SK-N-SH treated with all-trans-retinoic acid at 6 μM for 48 hours (cell line): ENCODE results near the gene GC.

Experiments
- ATAC-seq: fragments of 200-7000 bp; cut with Tn5 transposase; 3 replicates; pipeline ENCODE4 v1.9.1; 2020; ENCODE audit warnings: mild to moderate bottlenecking, moderate library complexity
- ARNTL ChIP-seq: fragments of 450-650 bp; formaldehyde crosslinking; IDR thresholded peaks from 2 replicates; pipeline ENCODE4 v1.5.0; 2020; ENCODE audit warnings: low read depth, mild to moderate bottlenecking, moderate library complexity, borderline replicate concordance
- BACH2 ChIP-seq: fragments of 250-450 bp; sonication (Bioruptor Pico); IDR thresholded peaks from 2 replicates; pipeline ENCODE4 v1.9.0; 2021; ENCODE audit warnings: mild to moderate bottlenecking, borderline replicate concordance
- CSDC2 ChIP-seq: fragments of 250-450 bp; sonication (Bioruptor Pico); IDR thresholded peaks from 2 replicates; pipeline ENCODE4 v1.5.0; 2020; ENCODE audit warnings: mild to moderate bottlenecking, moderate library complexity
- ESRRG ChIP-seq: fragments of 250-450 bp; sonication (Bioruptor Pico); IDR thresholded peaks from 2 replicates; pipeline ENCODE4 v1.6.1; 2021; ENCODE audit warnings: mild to moderate bottlenecking
- GLIS3 ChIP-seq: fragments of 250-450 bp; sonication (Bioruptor Pico); IDR thresholded peaks from 2 replicates; pipeline ENCODE4 v1.5.0; 2020; ENCODE audit warnings: mild to moderate bottlenecking, moderate library complexity
- ISL1 ChIP-seq: fragments of 250-450 bp; sonication (Bioruptor Pico); IDR thresholded peaks from 2 replicates; pipeline ENCODE4 v2.1.2; 2022; ENCODE audit warnings: mild to moderate bottlenecking, moderate library complexity
- OSR1 ChIP-seq: fragments of 250-450 bp; sonication (Bioruptor Pico); IDR thresholded peaks from 2 replicates; pipeline ENCODE4 v1.8.0; 2022; ENCODE audit warnings: moderate library complexity, mild to moderate bottlenecking, inconsistent platforms
- PPARA ChIP-seq: fragments of 250-450 bp; sonication (Bioruptor Pico); IDR thresholded peaks from 2 replicates; pipeline ENCODE4 v1.5.0; 2020; ENCODE audit warnings: mild to moderate bottlenecking, borderline replicate concordance
- RARB ChIP-seq: fragments of 250-450 bp; sonication (Bioruptor Pico); IDR thresholded peaks from 2 replicates; pipeline ENCODE4 v1.8.0; 2021; ENCODE audit warnings: mild to moderate bottlenecking, moderate library complexity
- SNAI2 ChIP-seq: fragments of 250-450 bp; sonication (Bioruptor Pico); IDR thresholded peaks from 2 replicates; pipeline ENCODE4 v1.5.0; 2020; ENCODE audit warnings: mild to moderate bottlenecking, moderate library complexity
- TCF4 ChIP-seq: fragments of 250-450 bp; sonication (Bioruptor Pico); IDR thresholded peaks from 2 replicates; pipeline ENCODE4 v1.8.0; 2021; ENCODE audit warnings: mild to moderate bottlenecking, moderate library complexity, borderline replicate concordance
- TOX ChIP-seq: fragments of 250-450 bp; sonication (Bioruptor Pico); IDR thresholded peaks from 2 replicates; pipeline ENCODE4 v1.8.0; 2021; ENCODE audit warnings: mild to moderate bottlenecking, moderate library complexity, borderline replicate concordance
- ZFP3 ChIP-seq: fragments of 250-450 bp; sonication (Bioruptor Pico); IDR thresholded peaks from 2 replicates; pipeline ENCODE4 v1.5.0; 2020; ENCODE audit warnings: mild to moderate bottlenecking, moderate library complexity
- ZFP30 ChIP-seq: fragments of 450-650 bp; formaldehyde crosslinking; IDR thresholded peaks from 2 replicates; pipeline ENCODE4 v1.5.0; 2022; ENCODE audit warnings: mild to moderate bottlenecking, moderate library complexity
- ZNF565 ChIP-seq: fragments of 450-650 bp; formaldehyde crosslinking; conservative IDR thresholded peaks from 2 replicates; pipeline ENCODE4 v1.5.0; 2020; ENCODE audit warnings: low read depth, mild to moderate bottlenecking, moderate library complexity
- ZNF70 ChIP-seq: fragments of 450-650 bp; formaldehyde crosslinking; IDR thresholded peaks from 2 replicates; pipeline ENCODE4 v1.5.0; 2020; ENCODE audit warnings: mild to moderate bottlenecking, moderate library complexity
- ZNF8 ChIP-seq: fragments of 450-650 bp; formaldehyde crosslinking; IDR thresholded peaks from 2 replicates; pipeline ENCODE4 v1.5.0; 2020; ENCODE audit warnings: mild to moderate bottlenecking, moderate library complexity
- TF ChIP-seq, protein P1 (sequence below): fragments of 250-450 bp; sonication (Bioruptor Pico); IDR thresholded peaks from 2 replicates; pipeline ENCODE4 v1.5.1; 2021; ENCODE audit warnings: mild to moderate bottlenecking, moderate library complexity
- TF ChIP-seq, protein P2 (sequence below): fragments of 250-450 bp; sonication (Bioruptor Pico); IDR thresholded peaks from 2 replicates; pipeline ENCODE4 v1.8.0; 2020; ENCODE audit warnings: mild to moderate bottlenecking, moderate library complexity, borderline replicate concordance
- TF ChIP-seq, protein P3 (sequence below): fragments of 250-450 bp; sonication (Bioruptor Pico); IDR thresholded peaks from 2 replicates; pipeline ENCODE4 v1.8.0; 2021; ENCODE audit warnings: low read depth, mild to moderate bottlenecking, moderate library complexity, borderline replicate concordance
- TF ChIP-seq, protein P4 (sequence below): fragments of 250-450 bp; sonication (Bioruptor Pico); IDR thresholded peaks from 2 replicates; pipeline ENCODE4 v1.5.1; 2020; ENCODE audit warnings: low read depth, mild to moderate bottlenecking, moderate library complexity
- TF ChIP-seq, protein P5 (sequence below): fragments of 250-450 bp; sonication (Bioruptor Pico); IDR thresholded peaks from 2 replicates; pipeline ENCODE4 v1.5.0; 2020; ENCODE audit warnings: mild to moderate bottlenecking, moderate library complexity

The GC gene

DNA sequence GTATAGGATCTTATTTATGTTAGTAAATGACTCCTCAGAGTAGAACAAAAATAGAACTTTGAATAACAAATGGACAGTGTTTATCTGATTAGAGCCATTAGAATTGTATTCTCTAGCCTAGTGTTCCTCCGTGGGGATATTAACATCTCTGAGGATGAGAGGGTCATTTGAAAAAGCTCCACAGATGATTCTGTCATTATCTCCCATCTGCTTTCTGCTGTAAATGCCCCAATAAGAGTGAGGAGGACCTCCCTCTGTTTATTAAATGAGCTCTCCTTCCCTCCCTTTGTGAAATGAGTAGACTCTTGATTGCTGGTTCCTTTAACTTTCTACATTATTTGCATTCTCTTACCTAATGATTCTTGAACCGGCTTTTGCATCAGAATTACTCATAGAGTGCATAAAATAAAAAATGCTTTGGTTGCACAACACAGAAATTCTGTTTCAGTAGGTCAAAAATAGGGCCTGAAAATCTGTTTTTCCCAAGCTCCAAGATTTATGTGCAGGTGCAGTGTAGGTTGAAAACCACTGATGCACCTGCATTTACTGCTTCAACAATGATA lies 18.0 kb downstream of the GC start:
- no peak for TF ChIP-seq OSR1 (CRISPR knock-in tag)
- no peak for TF ChIP-seq ZFP3
- TF ChIP-seq, protein P1, sequence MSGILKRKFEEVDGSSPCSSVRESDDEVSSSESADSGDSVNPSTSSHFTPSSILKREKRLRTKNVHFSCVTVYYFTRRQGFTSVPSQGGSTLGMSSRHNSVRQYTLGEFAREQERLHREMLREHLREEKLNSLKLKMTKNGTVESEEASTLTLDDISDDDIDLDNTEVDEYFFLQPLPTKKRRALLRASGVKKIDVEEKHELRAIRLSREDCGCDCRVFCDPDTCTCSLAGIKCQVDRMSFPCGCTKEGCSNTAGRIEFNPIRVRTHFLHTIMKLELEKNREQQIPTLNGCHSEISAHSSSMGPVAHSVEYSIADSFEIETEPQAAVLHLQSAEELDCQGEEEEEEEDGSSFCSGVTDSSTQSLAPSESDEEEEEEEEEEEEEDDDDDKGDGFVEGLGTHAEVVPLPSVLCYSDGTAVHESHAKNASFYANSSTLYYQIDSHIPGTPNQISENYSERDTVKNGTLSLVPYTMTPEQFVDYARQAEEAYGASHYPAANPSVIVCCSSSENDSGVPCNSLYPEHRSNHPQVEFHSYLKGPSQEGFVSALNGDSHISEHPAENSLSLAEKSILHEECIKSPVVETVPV (CRISPR knock-in tag): no peak
- no peak for TF ChIP-seq ISL1
- no peak for TF ChIP-seq GLIS3 (CRISPR knock-in tag)
- TF ChIP-seq RARB (CRISPR knock-in tag): no peak
- TF ChIP-seq, protein P2, sequence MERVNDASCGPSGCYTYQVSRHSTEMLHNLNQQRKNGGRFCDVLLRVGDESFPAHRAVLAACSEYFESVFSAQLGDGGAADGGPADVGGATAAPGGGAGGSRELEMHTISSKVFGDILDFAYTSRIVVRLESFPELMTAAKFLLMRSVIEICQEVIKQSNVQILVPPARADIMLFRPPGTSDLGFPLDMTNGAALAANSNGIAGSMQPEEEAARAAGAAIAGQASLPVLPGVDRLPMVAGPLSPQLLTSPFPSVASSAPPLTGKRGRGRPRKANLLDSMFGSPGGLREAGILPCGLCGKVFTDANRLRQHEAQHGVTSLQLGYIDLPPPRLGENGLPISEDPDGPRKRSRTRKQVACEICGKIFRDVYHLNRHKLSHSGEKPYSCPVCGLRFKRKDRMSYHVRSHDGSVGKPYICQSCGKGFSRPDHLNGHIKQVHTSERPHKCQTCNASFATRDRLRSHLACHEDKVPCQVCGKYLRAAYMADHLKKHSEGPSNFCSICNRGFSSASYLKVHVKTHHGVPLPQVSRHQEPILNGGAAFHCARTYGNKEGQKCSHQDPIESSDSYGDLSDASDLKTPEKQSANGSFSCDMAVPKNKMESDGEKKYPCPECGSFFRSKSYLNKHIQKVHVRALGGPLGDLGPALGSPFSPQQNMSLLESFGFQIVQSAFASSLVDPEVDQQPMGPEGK (CRISPR knock-in tag): no peak
- no peak for TF ChIP-seq TOX (CRISPR knock-in tag)
- TF ChIP-seq ZFP30: no peak
- no peak for TF ChIP-seq TCF4 (CRISPR knock-in tag)
- TF ChIP-seq BACH2: no peak
- no peak for TF ChIP-seq CSDC2 (CRISPR knock-in tag)
- no peak for TF ChIP-seq ZNF8 (CRISPR knock-in tag)
- no peak for TF ChIP-seq ZNF565 (CRISPR knock-in tag)
- TF ChIP-seq SNAI2 (CRISPR knock-in tag): no peak
- TF ChIP-seq ESRRG: no peak
- TF ChIP-seq, protein P3, sequence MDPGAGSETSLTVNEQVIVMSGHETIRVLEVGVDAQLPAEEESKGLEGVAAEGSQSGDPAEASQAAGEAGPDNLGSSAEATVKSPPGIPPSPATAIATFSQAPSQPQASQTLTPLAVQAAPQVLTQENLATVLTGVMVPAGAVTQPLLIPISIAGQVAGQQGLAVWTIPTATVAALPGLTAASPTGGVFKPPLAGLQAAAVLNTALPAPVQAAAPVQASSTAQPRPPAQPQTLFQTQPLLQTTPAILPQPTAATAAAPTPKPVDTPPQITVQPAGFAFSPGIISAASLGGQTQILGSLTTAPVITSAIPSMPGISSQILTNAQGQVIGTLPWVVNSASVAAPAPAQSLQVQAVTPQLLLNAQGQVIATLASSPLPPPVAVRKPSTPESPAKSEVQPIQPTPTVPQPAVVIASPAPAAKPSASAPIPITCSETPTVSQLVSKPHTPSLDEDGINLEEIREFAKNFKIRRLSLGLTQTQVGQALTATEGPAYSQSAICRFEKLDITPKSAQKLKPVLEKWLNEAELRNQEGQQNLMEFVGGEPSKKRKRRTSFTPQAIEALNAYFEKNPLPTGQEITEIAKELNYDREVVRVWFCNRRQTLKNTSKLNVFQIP: no peak
- no peak for TF ChIP-seq ARNTL (CRISPR knock-in tag)
- no peak for ATAC-seq

DNA sequence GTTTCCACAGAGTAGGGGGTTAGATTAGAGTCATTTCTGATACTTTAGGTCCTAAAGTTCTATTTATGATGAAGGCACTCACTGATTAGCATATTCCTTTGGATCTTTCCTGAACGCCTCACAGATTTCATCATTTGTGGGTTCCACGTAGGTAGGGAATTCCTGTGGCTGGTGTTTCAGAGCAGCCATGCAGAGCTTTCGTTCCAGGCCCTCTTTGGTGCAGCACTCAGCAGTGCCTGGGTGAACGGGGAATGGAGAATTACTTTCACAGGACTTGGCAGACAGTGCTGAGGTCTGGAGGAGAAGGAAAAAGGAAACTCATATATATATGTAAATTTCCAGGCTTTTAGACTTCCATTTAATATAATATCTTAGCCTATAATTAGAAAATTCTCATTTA lies 18.5 kb downstream of the GC start:
- TF ChIP-seq, protein P1 (CRISPR knock-in tag): no peak
- TF ChIP-seq, protein P4, sequence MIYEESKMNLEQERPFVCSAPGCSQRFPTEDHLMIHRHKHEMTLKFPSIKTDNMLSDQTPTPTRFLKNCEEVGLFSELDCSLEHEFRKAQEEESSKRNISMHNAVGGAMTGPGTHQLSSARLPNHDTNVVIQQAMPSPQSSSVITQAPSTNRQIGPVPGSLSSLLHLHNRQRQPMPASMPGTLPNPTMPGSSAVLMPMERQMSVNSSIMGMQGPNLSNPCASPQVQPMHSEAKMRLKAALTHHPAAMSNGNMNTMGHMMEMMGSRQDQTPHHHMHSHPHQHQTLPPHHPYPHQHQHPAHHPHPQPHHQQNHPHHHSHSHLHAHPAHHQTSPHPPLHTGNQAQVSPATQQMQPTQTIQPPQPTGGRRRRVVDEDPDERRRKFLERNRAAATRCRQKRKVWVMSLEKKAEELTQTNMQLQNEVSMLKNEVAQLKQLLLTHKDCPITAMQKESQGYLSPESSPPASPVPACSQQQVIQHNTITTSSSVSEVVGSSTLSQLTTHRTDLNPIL (CRISPR knock-in tag): no peak
- TF ChIP-seq GLIS3 (CRISPR knock-in tag): no peak
- ATAC-seq: no peak

DNA sequence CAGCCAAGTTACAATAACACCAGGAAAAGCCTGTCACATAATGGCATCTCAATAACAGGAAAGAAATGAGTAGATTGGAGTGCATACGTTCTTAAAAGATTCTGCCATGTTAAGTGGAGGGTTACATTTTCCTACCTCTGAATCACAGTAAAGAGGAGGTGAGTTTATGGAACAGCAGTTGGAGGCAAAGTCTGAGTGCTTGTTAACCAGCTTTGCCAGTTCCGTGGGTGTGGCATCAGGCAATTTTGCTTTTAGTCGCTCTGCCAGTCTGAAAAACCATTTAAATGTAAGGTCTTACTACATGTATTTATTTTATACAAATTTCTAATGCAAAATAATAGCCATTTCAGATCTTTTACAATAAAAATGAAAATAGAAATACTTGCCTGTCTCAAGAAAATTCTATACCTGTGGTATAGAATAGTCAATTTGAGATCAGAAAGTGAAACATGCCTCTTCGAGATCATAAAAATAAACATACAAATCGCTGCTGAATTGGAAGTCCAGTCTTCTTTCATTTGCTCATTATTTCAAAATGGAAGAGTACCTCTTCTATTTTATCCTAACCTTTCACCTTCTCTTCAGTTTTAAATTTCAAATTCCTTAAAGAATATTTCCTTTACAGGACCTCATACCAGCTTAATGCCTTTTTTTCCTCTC lies 31.4 kb downstream of the GC start:
- TF ChIP-seq OSR1 (CRISPR knock-in tag) (no peak), PPARA (CRISPR knock-in tag) (no peak), ZNF565 (CRISPR knock-in tag) (no peak), ISL1 (no peak), ZNF70 (no peak), TCF4 (CRISPR knock-in tag) (no peak), ARNTL (CRISPR knock-in tag) (no peak), ESRRG (no peak), TOX (CRISPR knock-in tag) (no peak), RARB (CRISPR knock-in tag) (no peak), BACH2 (no peak)
- TF ChIP-seq, protein P3: no peak
- TF ChIP-seq, protein P4 (CRISPR knock-in tag): no peak
- TF ChIP-seq, protein P5, sequence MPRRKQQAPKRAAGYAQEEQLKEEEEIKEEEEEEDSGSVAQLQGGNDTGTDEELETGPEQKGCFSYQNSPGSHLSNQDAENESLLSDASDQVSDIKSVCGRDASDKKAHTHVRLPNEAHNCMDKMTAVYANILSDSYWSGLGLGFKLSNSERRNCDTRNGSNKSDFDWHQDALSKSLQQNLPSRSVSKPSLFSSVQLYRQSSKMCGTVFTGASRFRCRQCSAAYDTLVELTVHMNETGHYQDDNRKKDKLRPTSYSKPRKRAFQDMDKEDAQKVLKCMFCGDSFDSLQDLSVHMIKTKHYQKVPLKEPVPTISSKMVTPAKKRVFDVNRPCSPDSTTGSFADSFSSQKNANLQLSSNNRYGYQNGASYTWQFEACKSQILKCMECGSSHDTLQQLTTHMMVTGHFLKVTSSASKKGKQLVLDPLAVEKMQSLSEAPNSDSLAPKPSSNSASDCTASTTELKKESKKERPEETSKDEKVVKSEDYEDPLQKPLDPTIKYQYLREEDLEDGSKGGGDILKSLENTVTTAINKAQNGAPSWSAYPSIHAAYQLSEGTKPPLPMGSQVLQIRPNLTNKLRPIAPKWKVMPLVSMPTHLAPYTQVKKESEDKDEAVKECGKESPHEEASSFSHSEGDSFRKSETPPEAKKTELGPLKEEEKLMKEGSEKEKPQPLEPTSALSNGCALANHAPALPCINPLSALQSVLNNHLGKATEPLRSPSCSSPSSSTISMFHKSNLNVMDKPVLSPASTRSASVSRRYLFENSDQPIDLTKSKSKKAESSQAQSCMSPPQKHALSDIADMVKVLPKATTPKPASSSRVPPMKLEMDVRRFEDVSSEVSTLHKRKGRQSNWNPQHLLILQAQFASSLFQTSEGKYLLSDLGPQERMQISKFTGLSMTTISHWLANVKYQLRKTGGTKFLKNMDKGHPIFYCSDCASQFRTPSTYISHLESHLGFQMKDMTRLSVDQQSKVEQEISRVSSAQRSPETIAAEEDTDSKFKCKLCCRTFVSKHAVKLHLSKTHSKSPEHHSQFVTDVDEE (CRISPR knock-in tag): no peak
- no peak for ATAC-seq
